Motor neuron (in vitro differentiated cells): ENCODE measurements around the gene LINC01488. TPM values are rescaled to one million over a fixed set of nuclear protein-coding genes. Genes with fewer than 3 reads are reported as not detected.
A peak's percentile ranks its signal among the peaks of the same experiment; 100 is the strongest.

Experiments
- ATAC-seq, 8 experiments: fragments of 200-7000 bp; cut with Tn5 transposase; replicated peaks in 6 of 8; 2 replicates each; pipeline ENCODE4 v1.8.0; 2021; ENCODE audit warnings: mild to moderate bottlenecking in 8 of 8, moderate library complexity in 8 of 8
- H3K27ac ChIP-seq, 2 donors: fragments of 250-450 bp; sonication (Bioruptor Pico); 2 replicates each; pipeline ENCODE4 v1.9.0; 2021; ENCODE audit warnings: antibody characterized with exemption in 2 of 2, mild to moderate bottlenecking in 2 of 2, moderate library complexity in 1 of 2
- H3K4me1 ChIP-seq, 2 donors: fragments of 250-450 bp; sonication (Bioruptor Pico); replicated peaks in 1 of 2; 2 replicates each; pipeline ENCODE4 v1.6.1; 2021; ENCODE audit warnings: antibody characterized with exemption in 2 of 2, mild to moderate bottlenecking in 2 of 2, moderate library complexity in 1 of 2
- H3K4me3 ChIP-seq, 5 donors: fragments of 250-450 bp; sonication (Bioruptor Pico); 2 replicates each; pipeline ENCODE4 v1.9.0; 2021; ENCODE audit warnings: antibody characterized with exemption in 5 of 5, mild to moderate bottlenecking in 5 of 5, moderate library complexity in 4 of 5
- WGBS, 10 experiments: fragments of 450-650 bp; shearing (Covaris generic); methylation state at CpG; one replicate each; pipeline ENCODE4 v1.0.0; 2022; 5-methylcytosine and 5-hydroxymethylcytosine counted together
- in situ Hi-C, 9 experiments: fragments of 400-800 bp; cut with MboI; loops; one replicate each; pipeline ENCODE4 v1.15.0; 2021; ENCODE audit warnings: low sequenced_read_pairs in 9 of 9, low pct_unique_long_range_greater_than_20kb in 2 of 9; ENCODE audit not compliant: unreplicated experiment in 9 of 9
- total RNA-seq, 8 experiments: library from RNA; unstranded; fragments of 300-600 nt; gene quantifications; 2 replicates each; pipeline versions ENCODE4 v1.2.3 to v1.2.4, GENCODE V29; 2022

LINC01488 gene
- total RNA-seq, 8 experiments from 2014 or later, result 0.05 to 0.71 (median 0.28) TPM; not detected in 2

GRCh38 chr11:69468911-69469885 lies 12.3 kb upstream of the LINC01488 start:
- Histone ChIP-seq H3K4me3 (no peak overlapping the region), H3K27ac (no peak overlapping the region), H3K4me1 (peaks cover 20 to 23% of the 10 kb centered on the region in 2 donors)
- ATAC-seq, result no peak
- in situ Hi-C loops, result no loop called here
- WGBS, 10 experiments, result 20 to 91% (median 89%) methylated on average over 1 to 10 of the region's 25 CpGs; no CpG with 5 or more reads in 3 of the 10 experiments

DNA sequence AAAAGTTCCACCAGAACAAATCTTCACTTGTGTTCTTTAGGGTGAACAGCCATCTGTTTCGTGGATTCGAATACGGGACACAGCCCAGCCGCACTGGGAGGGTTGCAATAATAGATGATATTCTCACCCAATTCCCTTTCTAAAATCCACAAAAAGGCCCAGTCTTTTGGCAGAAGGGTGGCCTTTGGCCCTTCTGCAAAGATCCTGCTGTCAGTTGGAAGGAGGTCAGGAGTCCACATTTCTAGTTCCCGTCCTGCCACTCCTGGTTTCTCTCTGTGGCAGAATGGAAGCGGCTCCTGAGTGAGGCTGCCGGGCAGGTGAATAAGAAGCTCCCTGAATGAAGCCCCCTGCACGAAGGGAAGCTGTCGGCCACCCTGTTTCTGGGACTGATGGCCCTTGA lies 11.2 kb upstream of the LINC01488 start:
- Histone ChIP-seq H3K4me1 (peaks cover 20 to 23% of the 10 kb centered on the region in 2 donors), H3K27ac (no peak overlapping the region), H3K4me3 (no peak overlapping the region)
- ATAC-seq, result no peak
- in situ Hi-C loops, result no loop called here
- WGBS, 10 experiments, result 68 to 89% (median 80%) methylated on average over 1 to 8 of the region's 9 CpGs; no CpG with 5 or more reads in 3 of the 10 experiments

DNA sequence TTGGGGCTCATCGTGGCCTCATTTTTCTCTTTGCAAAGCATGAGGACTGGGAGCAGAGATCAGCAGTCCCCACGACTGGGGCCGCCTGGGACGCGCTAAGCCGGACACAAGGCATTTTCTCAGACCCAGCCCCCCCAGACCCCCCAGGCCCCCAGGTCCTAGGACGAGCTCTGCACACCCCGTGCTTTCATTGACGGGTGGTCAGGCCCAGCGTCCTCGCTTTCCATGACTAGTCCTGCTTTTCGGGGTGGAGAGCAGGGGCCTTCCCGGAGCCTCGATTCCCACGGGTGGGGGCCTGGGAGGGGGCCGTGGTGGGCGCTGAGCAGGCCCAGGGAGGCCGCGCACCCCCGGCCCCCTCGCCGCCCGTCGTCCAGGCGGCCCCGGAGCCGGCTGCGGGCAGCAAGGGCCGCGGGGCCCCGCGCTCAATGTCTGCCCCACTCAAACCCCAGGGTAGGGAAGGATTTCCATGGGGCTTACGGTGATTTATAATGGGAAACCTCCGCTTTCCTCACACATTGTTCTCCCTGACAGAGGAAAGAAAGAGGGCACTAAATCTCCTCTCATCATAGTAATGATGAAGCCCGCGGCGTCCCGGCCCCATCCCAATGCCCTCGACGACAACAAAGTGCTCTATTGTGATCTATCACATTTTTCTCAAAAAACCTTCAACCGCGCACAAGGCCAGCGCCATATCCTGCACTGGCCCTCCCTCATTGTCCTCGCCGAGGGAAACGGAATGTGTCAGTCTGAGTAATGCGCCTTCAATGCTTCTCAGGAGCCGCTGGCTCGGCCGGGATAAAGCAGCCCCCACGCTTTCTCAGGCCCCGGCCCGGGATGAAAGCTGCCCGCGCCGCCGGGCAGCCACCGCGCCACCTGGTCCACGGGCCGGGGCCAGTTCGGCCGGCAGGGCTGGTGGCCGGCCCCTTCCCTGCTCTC lies 10.4 kb upstream of the LINC01488 start:
- ATAC-seq, result peak in 5 of 8 experiments; percentile 92 to 95 (median 93)
- no peak overlapping the region for H3K4me3 ChIP-seq
- H3K4me1 ChIP-seq, result peaks cover 21 to 26% of the 10 kb centered on the region in 2 donors
- peak overlapping the region; percentile 72 to 73 for H3K27ac ChIP-seq
- 0 to 95% (median 4%) methylated on average over 2 to 25 of the region's 64 CpGs; no CpG with 5 or more reads in 3 of the 10 experiments for WGBS, 10 experiments
- in situ Hi-C loops, result no loop called here

DNA sequence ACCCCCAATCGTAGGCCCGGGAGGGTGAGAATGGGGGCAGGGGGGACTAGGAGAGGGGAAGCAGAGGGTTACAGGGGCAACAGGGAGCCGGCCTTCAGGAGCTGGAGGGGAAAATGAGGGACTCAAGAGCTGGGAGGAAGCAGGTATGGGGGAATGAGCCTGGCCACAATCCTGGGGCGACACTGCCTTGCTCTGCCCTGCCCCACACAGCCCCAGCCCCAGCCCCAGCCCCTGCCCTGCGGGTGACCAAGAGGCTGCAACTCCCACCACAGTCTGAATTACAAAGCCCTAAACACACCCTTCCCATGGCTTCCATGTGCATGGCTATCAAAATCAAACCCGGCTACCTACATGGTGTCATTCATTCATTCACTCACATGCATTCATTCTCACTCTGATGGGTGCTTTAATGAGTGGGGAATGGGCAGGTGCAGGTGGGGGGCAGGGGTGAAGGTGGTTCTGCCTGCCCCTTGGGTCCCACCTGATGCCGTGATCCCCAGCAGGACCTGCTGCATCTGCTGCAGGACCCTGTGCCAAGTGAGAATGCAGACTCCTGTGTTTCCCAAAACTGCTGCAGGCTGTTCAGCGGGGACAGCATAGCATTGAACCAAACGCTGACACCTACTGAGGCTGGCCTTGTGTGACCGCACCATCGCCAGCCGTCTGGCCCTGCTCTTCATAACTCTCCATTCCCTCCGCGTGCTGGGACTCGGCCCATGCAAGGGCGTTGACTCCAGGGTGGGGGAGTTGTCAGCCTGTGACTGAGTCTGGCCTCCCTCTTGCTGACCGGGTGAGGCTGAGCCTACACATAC lies 9.5 kb upstream of the LINC01488 start:
- peak in 7 of 8 experiments; percentile 6 to 97 (median 14) for ATAC-seq
- Histone ChIP-seq H3K4me1 (peaks cover 30 to 35% of the 10 kb centered on the region in 2 donors), H3K4me3 (no peak overlapping the region), H3K27ac (peak overlapping the region; percentile 72 to 73)
- WGBS, 10 experiments, result 50 to 100% (median 72%) methylated on average over 1 to 6 of the region's 17 CpGs; no CpG with 5 or more reads in 4 of the 10 experiments
- in situ Hi-C loops, result no loop called here

DNA sequence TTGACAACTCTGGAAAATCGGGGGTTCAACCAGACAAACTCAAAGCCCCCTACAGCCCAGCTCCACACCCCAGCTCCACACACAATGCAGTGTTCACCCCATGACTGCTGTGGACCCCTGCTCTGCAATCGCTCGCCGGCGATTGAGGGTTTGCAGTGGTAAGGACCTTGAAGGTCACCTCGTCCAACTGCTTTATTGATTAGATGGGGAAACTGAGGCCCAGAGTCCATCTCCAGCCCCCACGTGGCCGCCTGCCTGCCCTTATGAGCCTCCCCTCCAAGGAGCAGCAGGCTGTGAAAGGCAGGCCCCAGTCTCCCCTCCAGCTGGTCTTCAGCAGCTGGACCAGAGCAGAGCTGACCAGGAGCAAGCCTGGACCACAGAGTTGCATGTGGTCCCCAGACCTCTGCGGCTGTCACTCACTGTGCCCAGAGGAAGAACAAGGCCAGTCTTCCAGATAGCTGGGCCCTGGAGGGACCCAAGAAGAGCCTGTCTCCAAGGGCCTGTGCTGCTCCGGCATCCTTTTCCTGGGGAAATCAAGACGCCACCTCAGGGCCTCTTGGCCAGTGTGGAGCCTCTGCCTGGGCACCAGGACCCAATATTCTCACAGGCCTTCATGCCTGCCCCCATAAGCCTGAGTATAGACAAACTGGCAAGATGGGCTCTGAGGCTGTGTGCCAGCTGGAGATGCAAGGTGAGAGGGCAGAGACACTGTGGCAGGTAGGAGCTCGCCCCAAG lies 8.8 kb upstream of the LINC01488 start:
- peaks cover 35 to 37% of the 10 kb centered on the region in 2 donors for H3K4me1 ChIP-seq
- 78 to 100% (median 93%) methylated on average over 1 to 8 of the region's 12 CpGs; no CpG with 5 or more reads in 5 of the 10 experiments for WGBS, 10 experiments
- in situ Hi-C loops, result no loop called here

GRCh38 chr11:69473276-69473845 lies 8.1 kb upstream of the LINC01488 start:
- 57 to 100% (median 96%) methylated on average over 1 to 5 of the region's 5 CpGs; no CpG with 5 or more reads in 4 of the 10 experiments for WGBS, 10 experiments
- in situ Hi-C loops, result no loop called here
- Histone ChIP-seq H3K4me1 (peaks cover 35 to 37% of the 10 kb centered on the region in 2 donors), H3K4me3 (no peak overlapping the region), H3K27ac (no peak overlapping the region)
- no peak for ATAC-seq

More for the DNA sequence above, 8.8 kb upstream of the LINC01488 start:
- Histone ChIP-seq H3K4me3 (no peak overlapping the region), H3K27ac (no peak overlapping the region)
- no peak for ATAC-seq

DNA sequence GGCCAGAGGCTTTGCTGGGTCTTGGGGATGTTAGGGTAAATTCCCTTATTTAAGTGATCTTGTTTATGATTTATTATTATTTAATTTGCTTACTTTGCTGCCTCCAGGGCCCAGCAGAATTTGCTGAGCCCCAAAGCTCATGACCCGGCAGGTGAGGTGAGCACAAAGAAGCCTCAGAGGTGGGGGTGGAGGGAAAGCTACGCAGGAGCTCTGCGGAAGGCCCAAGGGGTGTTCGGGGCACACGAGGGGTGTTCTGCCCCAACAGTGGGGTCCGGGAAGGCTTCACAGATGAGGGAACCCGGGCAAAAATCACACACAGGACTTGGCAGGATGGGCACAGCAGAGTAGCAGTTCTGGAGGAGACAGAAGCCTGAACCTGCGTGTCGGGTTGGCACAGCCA lies 6.7 kb upstream of the LINC01488 start:
- no peak for ATAC-seq
- Histone ChIP-seq H3K4me1 (peaks cover 35 to 37% of the 10 kb centered on the region in 2 donors), H3K4me3 (no peak overlapping the region), H3K27ac (no peak overlapping the region)
- in situ Hi-C loops, result no loop called here
- 87 to 100% (median 100%) methylated on average over 1 to 3 of the region's 9 CpGs; no CpG with 5 or more reads in 7 of the 10 experiments for WGBS, 10 experiments

- Histone ChIP-seq H3K4me1 (peaks cover 34 to 35% of the 10 kb centered on the region in 2 donors), H3K27ac (no peak overlapping the region), H3K4me3 (no peak overlapping the region)
- in situ Hi-C loops, result no loop called here
- ATAC-seq, result no peak
- 59 to 100% (median 86%) methylated on average over 2 to 14 of the region's 19 CpGs; no CpG with 5 or more reads in 2 of the 10 experiments for WGBS, 10 experiments
Measured at GRCh38 chr11:69475141-69475865, 6.2 kb upstream of the LINC01488 start.

- H3K4me3 ChIP-seq, result no peak overlapping the region
- peaks cover 27 to 30% of the 10 kb centered on the region in 2 donors for H3K4me1 ChIP-seq
- WGBS, 10 experiments, result 71 to 100% (median 90%) methylated on average over 1 to 4 of the region's 24 CpGs; no CpG with 5 or more reads in 6 of the 10 experiments
- in situ Hi-C loops, result no loop called here
- no peak for ATAC-seq
- no peak overlapping the region for H3K27ac ChIP-seq
Measured at GRCh38 chr11:69475866-69476471, 5.5 kb upstream of the LINC01488 start.

DNA sequence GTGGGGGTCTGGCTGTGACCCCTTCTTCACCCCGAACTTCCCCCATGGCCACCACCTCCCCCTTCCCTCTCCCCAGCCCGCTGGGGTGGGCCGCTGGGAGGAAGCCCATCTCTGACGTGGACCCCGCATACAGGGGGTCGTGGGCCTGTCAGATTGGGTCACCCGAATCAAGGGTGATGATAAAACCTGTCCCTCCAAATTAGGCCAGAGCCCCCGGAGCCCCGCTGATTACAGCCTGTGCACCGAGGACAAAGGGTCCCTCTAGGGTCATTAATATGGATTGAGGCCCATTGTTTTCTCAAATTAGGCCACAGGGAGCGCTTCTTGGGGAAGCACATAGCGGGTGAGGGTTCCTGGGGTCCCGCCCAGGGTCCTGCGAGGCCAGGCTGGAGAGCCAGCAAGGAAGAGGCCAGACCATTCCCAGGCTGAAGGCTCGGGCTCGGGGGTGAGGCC lies 4.9 kb upstream of the LINC01488 start:
- H3K4me1 ChIP-seq, result peaks cover 26% of the 10 kb centered on the region in 2 donors
- no peak for ATAC-seq

More for the DNA sequence above, 4.9 kb upstream of the LINC01488 start:
- WGBS, 10 experiments, result 75 to 90% (median 86%) methylated on average over 2 to 9 of the region's 16 CpGs; no CpG with 5 or more reads in 7 of the 10 experiments
- Histone ChIP-seq H3K4me3 (no peak overlapping the region), H3K27ac (no peak overlapping the region)
- in situ Hi-C loops, result no loop called here
